Smooth muscle cell of the brain vasculature (primary cell): ENCODE data around the gene IL36G.

ENCODE experiments used
- DNase-seq: peaks from one replicate; pipeline ENCODE4 v3.0.0-alpha.2; 2012; ENCODE audit warnings: low read depth, low spot score

IL36G gene

GRCh38 chr2:112972423-112973086 is 5.3 kb upstream of the IL36G start:
- no peak for DNase-seq

- DNase-seq: no peak
Measured at GRCh38 chr2:112973156-112973555, 4.7 kb upstream of the IL36G start.

- no peak for DNase-seq
Measured at GRCh38 chr2:112979731-112980130, 1.9 kb downstream of the IL36G start.

- DNase-seq: no peak
Measured at GRCh38 chr2:112980537-112980936, 2.7 kb downstream of the IL36G start.

- no peak for DNase-seq
Measured at GRCh38 chr2:112985090-112985489, 7.3 kb downstream of the IL36G start.

- no peak for DNase-seq
Measured at GRCh38 chr2:112989611-112990010, 11.8 kb downstream of the IL36G start.

GRCh38 chr2:112993831-112994230 is 16.0 kb downstream of the IL36G start:
- no peak for DNase-seq

- DNase-seq: no peak
Measured at GRCh38 chr2:112994648-112995047, 16.8 kb downstream of the IL36G start.

GRCh38 chr2:112995346-112995920 is 17.6 kb downstream of the IL36G start:
- no peak for DNase-seq

- no peak for DNase-seq
Measured at GRCh38 chr2:112996635-112997034, 18.8 kb downstream of the IL36G start.

GRCh38 chr2:112997151-112997550 is 19.3 kb downstream of the IL36G start:
- DNase-seq: no peak

- no peak for DNase-seq
Measured at GRCh38 chr2:113000436-113000835, 22.6 kb downstream of the IL36G start.

- no peak for DNase-seq
Measured at GRCh38 chr2:113002677-113003076, 24.9 kb downstream of the IL36G start.

- no peak for DNase-seq
Measured at GRCh38 chr2:113005030-113005509, 27.3 kb downstream of the IL36G start, which contains the start of gene IL36A. Gene IL36A, plus strand, starts transcription at chr2:113005459. Its CDS starts 413 bp downstream, at chr2:113005872.

- DNase-seq: no peak
Measured at GRCh38 chr2:113007250-113007649, 29.4 kb downstream of the IL36G start.

GRCh38 chr2:113009622-113010021 is 31.8 kb downstream of the IL36G start:
- no peak for DNase-seq

- DNase-seq: no peak
Measured at GRCh38 chr2:113010088-113010487, 32.3 kb downstream of the IL36G start.

GRCh38 chr2:113011108-113011507 is 33.3 kb downstream of the IL36G start:
- no peak for DNase-seq

- DNase-seq: no peak
Measured at GRCh38 chr2:113012436-113013335, 34.9 kb downstream of the IL36G start.

GRCh38 chr2:113013336-113013661 is 35.5 kb downstream of the IL36G start:
- no peak for DNase-seq

- DNase-seq: no peak
Measured at GRCh38 chr2:113014067-113014466, 36.3 kb downstream of the IL36G start.

GRCh38 chr2:113015042-113015441 is 37.2 kb downstream of the IL36G start:
- no peak for DNase-seq

GRCh38 chr2:113015655-113016054 is 37.8 kb downstream of the IL36G start:
- no peak for DNase-seq
